HG03457 (cell line): Measurements from ENCODE around the gene CMIP.

Source experiments
- ATAC-seq: cut with Tn5 transposase; IDR thresholded peaks from one replicate; pipeline ENCODE4 v1.9.1; 2021; ENCODE audit warnings: moderate number of reproducible peaks; ENCODE audit not compliant: unreplicated experiment

CMIP gene

GRCh38 chr16:81445966-81446906, 1.6 kb downstream of the CMIP start:
- ATAC-seq: no peak

GRCh38 chr16:81446907-81447268, 2.3 kb downstream of the CMIP start:
- ATAC-seq: no peak

GRCh38 chr16:81447383-81448101, 2.9 kb downstream of the CMIP start:
- no peak for ATAC-seq

GRCh38 chr16:81448154-81449131, 3.8 kb downstream of the CMIP start:
- ATAC-seq: no peak

- ATAC-seq: no peak
Observed at GRCh38 chr16:81449241-81449640, 4.6 kb downstream of the CMIP start.

- no peak for ATAC-seq
Observed at GRCh38 chr16:81449899-81450608, 5.4 kb downstream of the CMIP start.

- ATAC-seq: no peak
Observed at GRCh38 chr16:81450783-81451491, 6.3 kb downstream of the CMIP start.

DNA sequence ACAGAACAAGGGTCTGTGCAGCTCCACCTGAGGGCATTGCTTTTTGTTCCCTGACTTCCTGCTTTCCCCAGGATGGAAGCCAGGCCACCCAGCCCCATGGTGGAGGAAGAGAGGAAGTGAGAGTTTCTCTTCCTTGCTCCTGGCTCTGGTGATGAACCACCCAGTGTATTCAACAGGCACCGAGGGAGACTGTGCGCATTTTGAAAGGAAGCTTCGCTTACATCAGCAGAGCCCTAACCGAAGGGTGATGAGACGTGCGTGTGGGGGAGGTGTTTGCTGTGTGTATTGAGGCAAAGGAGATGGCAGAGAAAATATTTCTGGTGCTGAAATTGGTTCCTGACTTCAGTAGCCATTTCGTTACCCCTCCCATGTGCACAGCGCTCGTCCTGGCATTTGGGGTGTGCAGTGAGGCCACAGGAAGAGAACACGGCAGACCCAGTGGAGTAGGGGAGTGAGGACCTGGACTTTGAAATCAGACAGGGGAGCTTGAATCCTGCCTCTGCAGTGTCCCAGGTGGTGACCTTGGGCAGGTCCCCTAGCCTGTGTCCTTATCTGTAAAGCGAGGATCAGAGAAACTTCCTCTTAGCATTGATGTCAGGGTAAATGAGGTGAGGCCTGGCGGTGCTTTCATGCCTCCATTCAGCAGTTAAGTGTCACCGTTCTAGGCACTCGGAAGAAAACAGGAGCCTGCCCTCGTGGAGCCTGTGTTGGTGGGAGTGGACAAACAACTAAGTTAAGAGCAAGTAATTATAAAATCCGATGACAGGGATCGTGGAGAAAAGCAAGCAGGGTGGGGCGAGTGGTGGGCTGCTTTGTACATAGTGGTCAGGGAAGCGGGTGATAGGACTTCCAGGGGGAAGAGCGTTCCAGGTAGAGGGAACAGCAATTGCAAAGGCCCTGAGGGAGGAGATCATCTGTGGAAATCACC, 7.4 kb downstream of the CMIP start:
- no peak for ATAC-seq

DNA sequence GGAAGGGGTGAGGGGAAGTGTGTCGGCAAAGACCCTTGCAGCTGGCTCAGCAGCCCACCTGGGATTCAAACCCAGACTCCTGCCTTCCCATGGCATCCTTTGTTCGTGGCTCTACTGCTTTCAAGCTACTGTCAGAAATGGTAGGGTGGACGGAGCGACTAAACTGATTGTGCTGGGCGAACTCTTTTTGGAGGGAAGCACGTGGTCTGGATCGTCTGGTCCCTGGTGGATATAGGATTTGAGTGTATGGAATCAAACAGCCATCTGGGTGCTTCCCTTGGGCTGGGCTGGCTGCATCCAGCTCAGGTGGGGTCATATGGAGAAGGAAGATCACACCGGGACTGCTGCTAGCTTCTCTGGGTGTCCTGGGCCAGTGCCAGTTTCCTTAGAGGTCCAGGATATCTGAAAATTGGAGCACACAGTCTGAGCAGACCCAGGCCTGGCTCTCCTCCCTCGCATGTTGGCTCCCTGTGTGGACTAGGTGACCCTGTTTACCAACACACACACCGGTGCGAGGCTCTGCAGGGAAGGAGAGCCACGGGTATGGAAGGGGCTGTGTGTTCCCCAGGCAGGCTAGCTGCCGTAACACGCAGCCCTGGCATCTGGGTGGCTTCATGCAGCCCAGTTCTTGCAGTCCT, 8.6 kb downstream of the CMIP start:
- no peak for ATAC-seq

DNA sequence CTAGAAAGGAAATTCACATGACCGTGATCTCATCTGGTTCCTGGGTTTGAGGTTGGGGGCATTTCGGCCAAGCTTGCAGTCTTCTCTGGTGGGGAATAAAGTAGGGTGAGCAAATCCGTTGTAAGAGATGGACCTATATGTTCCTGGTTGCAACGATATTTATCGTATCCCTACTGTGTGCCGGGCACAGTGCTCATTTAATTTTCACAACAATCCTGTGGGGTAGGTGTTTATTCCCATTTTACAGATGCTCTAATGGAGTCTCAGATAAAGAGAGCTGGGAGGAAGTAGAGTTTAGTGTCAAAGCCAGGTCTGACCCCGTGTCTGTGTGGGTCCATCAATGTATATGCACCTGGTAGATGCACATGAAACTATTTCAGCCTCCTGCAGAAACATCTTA, 9.4 kb downstream of the CMIP start:
- ATAC-seq: no peak

DNA sequence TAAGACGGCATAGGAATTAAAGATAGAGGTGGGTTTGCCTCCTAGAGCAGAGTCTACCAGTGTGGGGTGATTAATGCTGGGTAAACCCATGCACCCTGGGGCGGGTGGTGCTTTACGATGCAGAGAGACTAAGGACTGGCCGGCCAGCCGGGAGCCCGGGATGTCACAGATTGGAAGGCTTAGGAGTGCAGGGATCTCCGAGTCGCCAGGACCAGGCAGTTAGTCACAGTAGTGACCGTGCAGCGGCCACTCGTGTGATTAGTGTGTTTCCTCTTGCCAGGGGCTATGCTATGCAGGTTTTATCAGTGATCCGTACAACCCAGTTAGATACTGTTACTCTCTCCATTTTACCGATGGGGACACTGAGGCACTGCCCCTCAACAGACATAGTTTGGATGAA, 10.4 kb downstream of the CMIP start:
- ATAC-seq: no peak

DNA sequence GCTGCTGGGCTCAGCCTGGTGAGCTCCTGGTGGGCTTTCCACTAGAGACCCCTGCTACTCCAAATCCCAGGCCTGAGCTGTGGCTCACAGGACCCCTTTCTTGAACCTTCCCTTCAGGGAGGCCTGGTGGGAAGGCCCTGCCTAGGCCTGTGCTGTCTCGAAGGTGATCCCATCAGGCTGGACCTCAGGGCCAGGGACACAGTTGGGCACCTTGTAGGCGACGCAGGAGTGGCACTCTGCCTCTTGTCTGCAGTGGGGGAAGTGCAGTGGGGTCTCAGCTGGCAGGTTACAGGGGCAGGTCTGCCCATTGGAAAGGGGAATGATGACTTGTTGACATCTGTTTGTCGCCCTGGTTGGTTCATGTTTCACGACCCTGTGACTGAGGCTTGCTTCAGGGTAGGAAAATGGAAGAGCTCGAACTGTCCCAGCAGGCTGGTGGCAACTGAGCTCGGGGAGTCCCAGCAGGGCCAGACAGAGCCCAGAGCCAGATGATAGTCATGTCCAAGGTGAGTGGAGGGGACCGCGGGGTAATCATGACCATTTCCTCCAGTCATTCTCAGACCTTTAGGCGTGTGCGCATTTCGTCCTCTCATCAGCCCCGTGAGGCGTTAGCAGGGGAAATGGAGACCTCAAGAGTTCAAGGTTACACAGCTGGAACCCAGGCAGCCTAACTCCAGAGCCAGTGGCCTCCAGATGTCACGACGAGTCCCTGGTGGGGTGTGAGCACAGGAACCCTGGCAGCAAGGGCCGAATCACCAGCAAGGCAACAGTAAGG, 11.3 kb downstream of the CMIP start:
- ATAC-seq: no peak

DNA sequence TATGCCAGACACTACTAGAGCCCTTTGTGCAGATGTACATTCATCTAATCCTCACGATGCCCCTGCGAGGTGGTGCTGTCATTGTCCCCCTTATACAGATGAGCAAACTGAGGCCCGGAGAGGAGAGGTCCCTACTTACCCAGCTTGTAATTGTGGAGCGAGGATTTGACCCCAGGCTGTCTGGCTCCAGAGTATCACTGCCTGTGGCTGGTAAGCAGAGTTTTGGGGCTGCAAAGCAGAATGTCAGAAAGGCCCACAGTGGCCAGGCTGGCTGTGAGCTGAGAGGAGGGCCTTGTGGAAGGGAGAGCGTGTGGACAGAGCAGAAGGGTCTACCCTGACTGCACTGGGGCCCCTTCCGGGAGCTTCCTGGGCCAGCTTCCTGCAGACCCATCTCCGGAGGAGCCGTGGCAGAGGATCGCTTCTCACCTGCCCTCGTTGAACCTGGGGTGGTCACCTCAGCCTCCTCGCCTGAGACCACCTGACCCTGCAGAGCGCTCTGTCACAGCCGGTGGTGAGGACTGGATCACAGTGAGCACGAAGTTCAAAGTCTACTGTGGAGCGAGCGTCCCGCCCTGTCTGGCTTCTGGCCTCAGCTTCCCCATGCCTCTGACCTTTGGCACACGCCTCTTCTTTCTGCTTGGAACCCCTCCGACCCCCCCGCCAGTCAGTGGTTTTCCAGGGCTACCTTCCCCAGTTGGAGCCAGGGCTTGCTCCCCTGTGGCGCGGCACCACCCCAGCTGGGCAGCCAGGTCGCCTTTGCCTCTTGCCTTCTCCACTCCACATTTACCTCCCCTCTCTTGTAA, 12.1 kb downstream of the CMIP start:
- no peak for ATAC-seq

DNA sequence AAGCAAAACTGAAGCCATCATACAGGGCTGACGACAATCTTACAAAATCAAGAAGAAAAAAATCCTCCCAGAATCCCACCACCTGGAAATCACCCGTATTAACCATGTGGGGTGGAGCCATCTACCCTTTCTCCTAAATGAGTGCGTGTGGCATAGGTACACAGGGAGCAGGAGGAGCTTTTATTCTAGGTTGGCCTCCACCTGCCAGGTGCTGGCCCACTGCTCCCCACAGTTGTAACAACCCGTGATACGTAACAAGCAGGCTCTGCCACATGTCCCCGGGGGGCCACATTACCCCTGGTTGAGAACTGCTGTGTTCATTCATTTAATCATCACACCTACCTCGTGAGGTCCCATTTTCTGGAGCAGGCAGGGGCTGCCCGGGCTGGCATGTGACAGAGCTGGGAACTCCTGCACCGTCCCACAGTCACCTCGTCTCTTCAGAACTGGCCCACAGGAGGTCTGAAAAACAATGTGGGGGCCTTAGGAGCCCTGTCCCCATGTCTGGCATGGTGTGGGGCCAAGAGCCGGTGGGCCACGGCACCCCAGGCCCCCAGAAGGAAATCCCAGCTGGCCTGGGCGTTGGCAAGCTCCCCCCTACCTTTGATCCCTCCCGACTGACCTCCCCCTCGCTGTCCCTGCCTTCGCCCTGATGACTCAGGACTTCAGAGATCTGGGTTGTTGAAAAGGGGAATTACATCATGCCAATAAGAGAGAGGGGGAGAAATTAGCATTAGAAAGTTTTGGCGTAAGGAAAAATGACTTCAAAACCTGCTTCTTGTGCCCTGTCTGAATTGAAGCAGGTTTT, 12.9 kb downstream of the CMIP start:
- ATAC-seq: no peak

GRCh38 chr16:81458149-81458669, 13.6 kb downstream of the CMIP start:
- ATAC-seq: no peak
